HL-60 (cell line): Measurements from ENCODE around the gene DSC1.

Experiments used
- DNase-seq, 2 experiments: peaks; one replicate each; pipeline ENCODE4 v3.0.0-alpha.2; 2010 to 2020; ENCODE audit warnings: low read depth in 1 of 2, low spot score in 1 of 2
- H3K27ac ChIP-seq: fragments of 250-450 bp; sonication (Bioruptor Pico); replicated peaks from 2 replicates; pipeline ENCODE4 v1.5.1; 2020; ENCODE audit warnings: mild to moderate bottlenecking, moderate library complexity
- H3K27me3 ChIP-seq: fragments of 250-450 bp; sonication (Bioruptor Pico); 2 replicates; pipeline ENCODE4 v1.5.1; 2021; ENCODE audit warnings: mild to moderate bottlenecking, moderate library complexity; ENCODE audit not compliant: insufficient read depth, poor library complexity, severe bottlenecking
- H3K4me3 ChIP-seq: replicated peaks from 2 replicates; pipeline ENCODE4 v1.5.1; 2011; ENCODE audit warnings: mild to moderate bottlenecking, control low read depth, low read length; ENCODE audit not compliant: insufficient read depth
- GABPA ChIP-seq: IDR thresholded peaks from 2 replicates; pipeline ENCODE4 v1.6.1; 2012; ENCODE audit warnings: low read depth
- POLR2AphosphoS5 ChIP-seq: IDR thresholded peaks from 2 replicates; pipeline ENCODE4 v1.6.1; 2012; ENCODE audit warnings: low read depth
- SPI1 ChIP-seq: IDR thresholded peaks from 2 replicates; pipeline ENCODE4 v1.6.1; 2012; ENCODE audit warnings: low read depth, mild to moderate bottlenecking, borderline replicate concordance
- TF ChIP-seq, protein P1 (sequence below): IDR thresholded peaks from one replicate; pipeline ENCODE4 v1.5.1; 2011; ENCODE audit warnings: low read length, control low read depth, inconsistent platforms; ENCODE audit not compliant: insufficient read depth
- TF ChIP-seq, protein P2 (sequence below): IDR thresholded peaks from 2 replicates; pipeline ENCODE4 v1.6.1; 2012; ENCODE audit warnings: low read depth; ENCODE audit not compliant: insufficient replicate concordance

The DSC1 gene

DNA sequence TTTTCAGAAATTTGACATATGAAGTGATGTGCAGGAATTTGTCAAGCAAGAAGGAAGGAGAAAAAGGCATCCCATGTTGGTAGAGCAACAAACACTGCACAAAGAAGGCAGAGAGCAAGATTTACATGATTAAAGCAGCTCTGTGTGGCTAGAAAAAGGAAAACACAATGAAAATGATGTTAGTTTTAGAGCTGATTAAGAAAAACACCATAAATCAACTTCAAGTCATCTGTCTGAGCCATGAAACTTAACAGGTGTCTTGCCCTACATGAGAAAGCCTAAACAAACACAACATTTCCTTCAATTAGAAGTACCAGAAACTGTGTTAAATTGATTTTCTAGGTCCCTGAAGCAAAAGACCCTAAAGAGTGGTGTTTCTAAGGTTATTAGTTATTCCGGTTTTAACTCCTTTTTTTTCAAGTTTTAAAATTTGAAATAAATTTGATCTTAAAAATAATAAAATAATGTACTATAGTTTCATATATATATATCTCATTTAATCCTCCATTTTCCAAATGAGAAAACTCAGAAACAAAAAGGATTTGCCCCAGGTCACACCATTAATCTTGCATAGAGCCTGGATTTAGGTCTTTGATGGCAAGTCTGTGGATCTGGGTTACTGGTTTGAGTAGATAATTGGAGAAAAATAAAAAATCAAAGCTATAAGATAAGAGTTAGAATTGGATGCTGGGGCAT, 8.6 kb upstream of the DSC1 start:
- Histone ChIP-seq H3K4me3 (no peak overlapping the region), H3K27ac (no peak overlapping the region), H3K27me3 (no peaks in the 10 kb centered on the region)
- TF ChIP-seq, protein P1, sequence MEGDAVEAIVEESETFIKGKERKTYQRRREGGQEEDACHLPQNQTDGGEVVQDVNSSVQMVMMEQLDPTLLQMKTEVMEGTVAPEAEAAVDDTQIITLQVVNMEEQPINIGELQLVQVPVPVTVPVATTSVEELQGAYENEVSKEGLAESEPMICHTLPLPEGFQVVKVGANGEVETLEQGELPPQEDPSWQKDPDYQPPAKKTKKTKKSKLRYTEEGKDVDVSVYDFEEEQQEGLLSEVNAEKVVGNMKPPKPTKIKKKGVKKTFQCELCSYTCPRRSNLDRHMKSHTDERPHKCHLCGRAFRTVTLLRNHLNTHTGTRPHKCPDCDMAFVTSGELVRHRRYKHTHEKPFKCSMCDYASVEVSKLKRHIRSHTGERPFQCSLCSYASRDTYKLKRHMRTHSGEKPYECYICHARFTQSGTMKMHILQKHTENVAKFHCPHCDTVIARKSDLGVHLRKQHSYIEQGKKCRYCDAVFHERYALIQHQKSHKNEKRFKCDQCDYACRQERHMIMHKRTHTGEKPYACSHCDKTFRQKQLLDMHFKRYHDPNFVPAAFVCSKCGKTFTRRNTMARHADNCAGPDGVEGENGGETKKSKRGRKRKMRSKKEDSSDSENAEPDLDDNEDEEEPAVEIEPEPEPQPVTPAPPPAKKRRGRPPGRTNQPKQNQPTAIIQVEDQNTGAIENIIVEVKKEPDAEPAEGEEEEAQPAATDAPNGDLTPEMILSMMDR: no peak
- no peak for TF ChIP-seq GABPA
- DNase-seq: no peak

DNA sequence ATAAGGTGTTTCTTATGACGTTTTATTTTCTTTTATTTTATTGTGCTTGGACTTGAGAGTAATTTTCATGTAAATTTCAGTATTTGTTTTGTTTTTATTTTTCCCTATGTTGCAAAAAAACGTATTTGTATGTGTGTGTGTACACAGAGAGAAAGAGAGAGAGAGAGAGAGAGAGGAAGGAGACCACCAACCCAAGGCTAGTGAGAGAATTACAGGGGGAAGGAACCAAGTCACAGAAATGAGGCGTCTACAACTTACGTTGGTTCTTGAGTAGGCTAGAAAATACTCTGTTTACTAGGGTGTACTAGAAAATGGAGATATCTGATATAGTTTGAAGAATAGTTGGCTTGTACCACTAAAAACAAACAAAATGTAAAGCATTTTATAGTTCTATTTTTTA, 7.7 kb upstream of the DSC1 start:
- Histone ChIP-seq H3K4me3 (no peak overlapping the region), H3K27ac (no peak overlapping the region), H3K27me3 (no peaks in the 10 kb centered on the region)
- no peak for TF ChIP-seq SPI1
- TF ChIP-seq GABPA: no peak
- DNase-seq: no peak

DNA sequence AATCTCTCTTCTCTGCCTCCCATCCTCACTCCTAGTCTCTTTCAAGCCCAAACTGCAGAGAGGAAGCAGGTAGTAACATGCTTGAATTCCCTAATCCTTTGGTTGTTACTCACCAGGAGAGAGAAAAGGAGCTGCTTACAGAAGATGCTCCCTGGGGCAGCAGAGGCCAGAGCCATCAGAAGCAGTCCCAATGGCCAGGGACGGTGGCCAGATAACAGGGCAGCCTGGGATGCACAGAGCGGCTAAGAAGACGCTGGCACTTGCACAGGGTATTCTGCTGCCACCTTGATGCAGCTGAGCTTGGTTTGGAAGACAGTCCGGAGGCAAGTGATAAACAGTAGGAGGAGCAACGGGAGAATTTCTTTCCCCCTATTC, 250 bp downstream of the DSC1 start:
- TF ChIP-seq GABPA (no peak), SPI1 (no peak), POLR2AphosphoS5 (no peak)
- TF ChIP-seq, protein P2, sequence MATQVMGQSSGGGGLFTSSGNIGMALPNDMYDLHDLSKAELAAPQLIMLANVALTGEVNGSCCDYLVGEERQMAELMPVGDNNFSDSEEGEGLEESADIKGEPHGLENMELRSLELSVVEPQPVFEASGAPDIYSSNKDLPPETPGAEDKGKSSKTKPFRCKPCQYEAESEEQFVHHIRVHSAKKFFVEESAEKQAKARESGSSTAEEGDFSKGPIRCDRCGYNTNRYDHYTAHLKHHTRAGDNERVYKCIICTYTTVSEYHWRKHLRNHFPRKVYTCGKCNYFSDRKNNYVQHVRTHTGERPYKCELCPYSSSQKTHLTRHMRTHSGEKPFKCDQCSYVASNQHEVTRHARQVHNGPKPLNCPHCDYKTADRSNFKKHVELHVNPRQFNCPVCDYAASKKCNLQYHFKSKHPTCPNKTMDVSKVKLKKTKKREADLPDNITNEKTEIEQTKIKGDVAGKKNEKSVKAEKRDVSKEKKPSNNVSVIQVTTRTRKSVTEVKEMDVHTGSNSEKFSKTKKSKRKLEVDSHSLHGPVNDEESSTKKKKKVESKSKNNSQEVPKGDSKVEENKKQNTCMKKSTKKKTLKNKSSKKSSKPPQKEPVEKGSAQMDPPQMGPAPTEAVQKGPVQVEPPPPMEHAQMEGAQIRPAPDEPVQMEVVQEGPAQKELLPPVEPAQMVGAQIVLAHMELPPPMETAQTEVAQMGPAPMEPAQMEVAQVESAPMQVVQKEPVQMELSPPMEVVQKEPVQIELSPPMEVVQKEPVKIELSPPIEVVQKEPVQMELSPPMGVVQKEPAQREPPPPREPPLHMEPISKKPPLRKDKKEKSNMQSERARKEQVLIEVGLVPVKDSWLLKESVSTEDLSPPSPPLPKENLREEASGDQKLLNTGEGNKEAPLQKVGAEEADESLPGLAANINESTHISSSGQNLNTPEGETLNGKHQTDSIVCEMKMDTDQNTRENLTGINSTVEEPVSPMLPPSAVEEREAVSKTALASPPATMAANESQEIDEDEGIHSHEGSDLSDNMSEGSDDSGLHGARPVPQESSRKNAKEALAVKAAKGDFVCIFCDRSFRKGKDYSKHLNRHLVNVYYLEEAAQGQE: no peak
- TF ChIP-seq, protein P1: no peak
- no peak overlapping the region for H3K4me3 ChIP-seq
- H3K27ac ChIP-seq: no peak overlapping the region
- no peaks in the 10 kb centered on the region for H3K27me3 ChIP-seq
- no peak for DNase-seq

DNA sequence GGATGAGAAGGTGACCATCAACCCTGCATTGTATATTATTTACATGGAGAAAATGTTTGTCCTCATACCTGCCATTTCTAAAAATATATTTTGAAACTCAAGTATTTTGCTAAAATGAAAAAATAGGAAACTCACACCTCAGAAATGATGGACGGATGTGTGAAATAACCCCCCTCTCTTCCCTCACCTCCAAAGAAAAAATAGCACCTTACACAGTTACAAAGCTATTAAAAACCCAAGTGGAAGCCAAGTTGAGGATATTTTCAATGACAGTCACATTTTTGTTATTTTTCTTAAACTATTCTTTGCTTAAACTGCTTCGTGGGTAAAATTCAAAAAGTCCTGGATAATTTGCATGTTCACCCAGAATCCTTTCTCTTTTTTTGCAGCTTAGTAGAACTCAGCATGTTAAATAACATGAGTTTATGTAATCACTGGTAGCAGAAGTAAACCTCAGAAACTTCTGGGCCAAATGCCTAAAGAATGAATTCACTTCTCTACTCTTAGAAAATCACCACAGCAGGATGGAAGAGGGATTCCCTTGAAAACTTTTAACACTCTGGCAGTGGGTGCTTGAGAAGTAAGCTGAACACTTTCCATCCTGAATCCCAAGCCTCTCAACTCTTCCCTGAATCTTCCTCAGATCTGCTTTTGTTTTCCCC, 768 bp downstream of the DSC1 start:
- no peaks in the 10 kb centered on the region for H3K27me3 ChIP-seq
- H3K27ac ChIP-seq: no peak overlapping the region
- TF ChIP-seq GABPA (no peak), SPI1 (no peak), POLR2AphosphoS5 (no peak)
- TF ChIP-seq, protein P1: no peak
- TF ChIP-seq, protein P2: no peak
- DNase-seq: no peak
- no peak overlapping the region for H3K4me3 ChIP-seq
